Left lung (tissue), 10 donors: Measurements from ENCODE around the gene NFAT5. TPM values are rescaled to one million over a fixed set of nuclear protein-coding genes. Genes with fewer than 3 reads are reported as not detected.

Source experiments
- ATAC-seq: fragments of 200-7000 bp; cut with Tn5 transposase; one replicate; pipeline ENCODE4 v1.9.1; 2020; ENCODE audit warnings: moderate library complexity
- DNase-seq, 4 donors: peaks; one replicate each; pipeline ENCODE4 v3.0.0-alpha.2; 2013 to 2020
- H3K27ac ChIP-seq, 2 donors: fragments of 200-600 bp; sonication (generic) in 1 of 2; one replicate each; pipeline versions ENCODE4 v1.5.0 to v1.8.0; 2020 to 2021
- H3K27me3 ChIP-seq, 2 donors: fragments of 200-600 bp; sonication (generic) in 1 of 2; one replicate each; pipeline versions ENCODE4 v1.5.0 to v1.8.0; 2020 to 2021
- H3K36me3 ChIP-seq, 2 donors: fragments of 200-600 bp; sonication (generic) in 1 of 2; one replicate each; pipeline versions ENCODE4 v1.5.0 to v1.8.0; 2020 to 2021
- H3K4me1 ChIP-seq, 2 donors: fragments of 200-600 bp; one replicate each; pipeline ENCODE4 v1.8.0; 2021
- H3K4me3 ChIP-seq, 2 donors: fragments of 200-600 bp; sonication (generic) in 1 of 2; one replicate each; pipeline versions ENCODE4 v1.5.0 to v1.8.0; 2020 to 2021; ENCODE audit warnings: mild to moderate bottlenecking in 1 of 2
- H3K9me3 ChIP-seq, 2 donors: fragments of 200-600 bp; sonication (generic) in 1 of 2; one replicate each; pipeline versions ENCODE4 v1.5.0 to v1.8.0; 2020 to 2021
- intact Hi-C, 2 donors: fragments of 100-400 bp; cut with DNase I; formaldehyde crosslinking; loops; one replicate each; pipeline versions ENCODE4 v1.11.2 to v1.14.2; 2022
- polyA plus RNA-seq, 6 donors: library from polyadenylated mRNA; unstranded; fragments of 120-200 nt; gene quantifications; one replicate each; pipeline ENCODE4 v1.2.1, GENCODE V29; 2013; ENCODE audit not compliant: insufficient read length in 6 of 6
- total RNA-seq, 2 donors: library from RNA; stranded (reverse); fragmentation: NEBNext Ultra II Directional; extraction: Animal tissue kit (Norgen Biotek cat#: 25700); gene quantifications; one replicate each; pipeline ENCODE4 v1.2.1, GENCODE V29; 2021
- TF ChIP-seq, protein P1 (sequence below), 2 donors: fragments of 200-600 bp; sonication (generic) in 1 of 2; IDR thresholded peaks; one replicate each; pipeline versions ENCODE4 v1.5.0 to v1.8.0; 2021; ENCODE audit warnings: antibody characterized with exemption in 2 of 2
- donor health status: DM: no; HTN: yes; CAD: no.
- donor health status: DM: no; HTN: no; CAD: no.

Gene NFAT5
- total and polyA plus RNA-seq, 8 donors, result 44.8 to 66.0 (median 57.9) TPM

GRCh38 chr16:69721441-69721957, 155.7 kb downstream of the NFAT5 start:
- no peaks in the 10 kb centered on the region for H3K27me3 ChIP-seq
- intact Hi-C loops, result no loop called here
- peaks cover 0 to 20% of the 10 kb centered on the region in 2 donors for H3K36me3 ChIP-seq
- no peak overlapping the region for H3K27ac ChIP-seq
- TF ChIP-seq, protein P1, sequence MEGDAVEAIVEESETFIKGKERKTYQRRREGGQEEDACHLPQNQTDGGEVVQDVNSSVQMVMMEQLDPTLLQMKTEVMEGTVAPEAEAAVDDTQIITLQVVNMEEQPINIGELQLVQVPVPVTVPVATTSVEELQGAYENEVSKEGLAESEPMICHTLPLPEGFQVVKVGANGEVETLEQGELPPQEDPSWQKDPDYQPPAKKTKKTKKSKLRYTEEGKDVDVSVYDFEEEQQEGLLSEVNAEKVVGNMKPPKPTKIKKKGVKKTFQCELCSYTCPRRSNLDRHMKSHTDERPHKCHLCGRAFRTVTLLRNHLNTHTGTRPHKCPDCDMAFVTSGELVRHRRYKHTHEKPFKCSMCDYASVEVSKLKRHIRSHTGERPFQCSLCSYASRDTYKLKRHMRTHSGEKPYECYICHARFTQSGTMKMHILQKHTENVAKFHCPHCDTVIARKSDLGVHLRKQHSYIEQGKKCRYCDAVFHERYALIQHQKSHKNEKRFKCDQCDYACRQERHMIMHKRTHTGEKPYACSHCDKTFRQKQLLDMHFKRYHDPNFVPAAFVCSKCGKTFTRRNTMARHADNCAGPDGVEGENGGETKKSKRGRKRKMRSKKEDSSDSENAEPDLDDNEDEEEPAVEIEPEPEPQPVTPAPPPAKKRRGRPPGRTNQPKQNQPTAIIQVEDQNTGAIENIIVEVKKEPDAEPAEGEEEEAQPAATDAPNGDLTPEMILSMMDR (IDR thresholded peaks at IDR 0.05), result no peak
- DNase-seq (no peak), ATAC-seq (no peak)
- H3K9me3 ChIP-seq, result no peaks in the 10 kb centered on the region
- peaks cover 0 to 20% of the 10 kb centered on the region in 2 donors for H3K4me1 ChIP-seq
- no peak overlapping the region for H3K4me3 ChIP-seq

GRCh38 chr16:69724414-69724873, 158.7 kb downstream of the NFAT5 start:
- DNase-seq, result no peak
- Histone ChIP-seq H3K36me3 (no peaks in the 10 kb centered on the region), H3K4me1 (peaks cover 8 to 43% of the 10 kb centered on the region in 2 donors), H3K4me3 (peak overlapping the region in 1 of 2 donors; percentile 51), H3K27ac (peak overlapping the region in 1 of 2 donors; percentile 88), H3K9me3 (no peaks in the 10 kb centered on the region), H3K27me3 (no peaks in the 10 kb centered on the region)
- TF ChIP-seq, protein P1 (IDR thresholded peaks at IDR 0.05), result no peak
- ATAC-seq, result no peak
- intact Hi-C loops, result no loop called here

GRCh38 chr16:69724981-69725479, 159.3 kb downstream of the NFAT5 start:
- Histone ChIP-seq H3K27me3 (no peaks in the 10 kb centered on the region), H3K9me3 (no peaks in the 10 kb centered on the region), H3K27ac (peak overlapping the region in 1 of 2 donors; percentile 88), H3K4me3 (peak overlapping the region in 1 of 2 donors; percentile 51), H3K36me3 (no peaks in the 10 kb centered on the region), H3K4me1 (peaks cover 8 to 43% of the 10 kb centered on the region in 2 donors)
- TF ChIP-seq, protein P1 (IDR thresholded peaks at IDR 0.05), result no peak
- DNase-seq (no peak), ATAC-seq (no peak)
- intact Hi-C loops, result no loop called here

DNA sequence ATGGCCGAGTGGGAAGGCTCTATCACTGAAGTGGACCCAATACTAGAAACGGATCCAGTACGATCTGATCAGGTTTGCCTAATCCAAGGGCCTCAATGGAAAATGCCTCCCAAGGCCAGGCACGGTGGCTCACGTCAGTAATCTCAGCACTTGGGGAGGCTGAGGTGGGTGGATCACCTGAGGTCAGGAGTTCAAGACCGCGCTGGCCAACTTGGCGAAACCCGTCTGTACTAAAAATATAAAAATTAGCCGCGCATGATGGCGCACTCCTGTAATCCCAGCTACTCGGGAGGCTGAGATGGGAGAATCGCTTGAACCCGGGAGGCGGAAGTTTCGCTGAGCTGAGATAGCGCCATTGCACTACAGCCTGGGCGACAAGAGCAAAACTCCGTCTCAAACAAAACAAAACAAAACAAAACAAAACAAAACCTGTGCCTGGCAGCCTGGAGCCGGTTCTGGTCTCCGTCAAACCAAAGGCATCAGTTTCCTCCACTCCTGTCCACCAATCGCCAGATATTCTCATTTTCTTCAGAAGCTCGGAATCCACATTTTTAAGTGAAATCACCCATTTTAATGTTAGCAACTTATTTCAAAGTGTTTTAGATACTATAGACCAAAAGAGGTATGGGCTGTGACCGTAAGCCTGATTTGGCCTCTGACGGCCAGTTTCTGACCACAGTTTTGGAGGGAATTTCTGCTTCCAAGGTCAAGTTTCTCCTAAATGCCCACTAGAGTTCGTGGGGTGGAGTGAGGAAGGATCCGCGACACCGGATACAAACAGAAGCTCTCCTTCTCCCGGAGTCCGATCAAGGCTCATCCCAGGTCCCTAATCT, 159.9 kb downstream of the NFAT5 start:
- Histone ChIP-seq H3K4me1 (peaks cover 8 to 43% of the 10 kb centered on the region in 2 donors), H3K4me3 (peak overlapping the region; percentile 37 to 51), H3K27me3 (no peaks in the 10 kb centered on the region), H3K27ac (peak overlapping the region; percentile 80 to 88), H3K36me3 (no peaks in the 10 kb centered on the region), H3K9me3 (no peaks in the 10 kb centered on the region)
- ATAC-seq, result no peak
- intact Hi-C loops, result no loop called here
- TF ChIP-seq, protein P1 (IDR thresholded peaks at IDR 0.05), result no peak
- no peak for DNase-seq
